ENCODE results near the gene ZNF24.

- TF ChIP-seq POLR2A (IDR thresholded peaks at IDR 0.05) (no peak), CTCF (IDR thresholded peaks at IDR 0.05) (no peak)
These were observed 6.9 kb downstream of the ZNF24 start for GRCh38 chr18:35337286-35337685.
